ENCODE data around the gene SELPLG.

- no peak for TF ChIP-seq REST (IDR thresholded peaks at IDR 0.05; ENCODE audit: insufficient read depth in 1 of 2, low read depth in 2 of 2, low read length in 2 of 2)
- no peak for TF ChIP-seq POLR2AphosphoS5 (IDR thresholded peaks at IDR 0.05; ENCODE audit: low read depth, low read length)
- no peak for TF ChIP-seq TAF1 (IDR thresholded peaks at IDR 0.05; ENCODE audit: borderline replicate concordance, insufficient read depth, low read length)
- no peak for TF ChIP-seq FOXP2 (optimal IDR thresholded peaks at IDR 0.05; ENCODE audit: borderline replicate concordance, extremely low read depth, extremely low read length, insufficient read depth)
- TF ChIP-seq SIN3A (IDR thresholded peaks at IDR 0.05; ENCODE audit: borderline replicate concordance, insufficient read depth, low read length) = no peak
Measured at GRCh38 chr12:108668542-108668941, 34.8 kb upstream of the SELPLG start.
